HPDE6-E6E7 (cell line): ENCODE data around the gene RRP8.

Experiments used
- DNase-seq: peaks from one replicate; pipeline ENCODE4 v3.0.0; 2011; ENCODE audit warnings: missing footprints; ENCODE audit errors: extremely low spot score

RRP8 gene

GRCh38 chr11:6601041-6601461 is 2.4 kb downstream of the RRP8 start:
- DNase-seq: no peak

GRCh38 chr11:6599881-6600390 is 3.5 kb downstream of the RRP8 start:
- no peak for DNase-seq

- no peak for DNase-seq
Measured at GRCh38 chr11:6599449-6599848, 4.0 kb downstream of the RRP8 start.

- no peak for DNase-seq
Measured at GRCh38 chr11:6598555-6598954, 4.9 kb downstream of the RRP8 start.

- no peak for DNase-seq
Measured at GRCh38 chr11:6596239-6596877, 7.1 kb downstream of the RRP8 start.

- no peak for DNase-seq
Measured at GRCh38 chr11:6594142-6594768, 9.2 kb downstream of the RRP8 start.

- DNase-seq: no peak
Measured at GRCh38 chr11:6588018-6588417, 15.4 kb downstream of the RRP8 start.

GRCh38 chr11:6587360-6587953 is 16.0 kb downstream of the RRP8 start:
- no peak for DNase-seq

- DNase-seq: no peak
Measured at GRCh38 chr11:6586434-6587359, 16.7 kb downstream of the RRP8 start.

GRCh38 chr11:6584528-6584927 is 18.9 kb downstream of the RRP8 start:
- no peak for DNase-seq

GRCh38 chr11:6583584-6583983 is 19.8 kb downstream of the RRP8 start:
- no peak for DNase-seq

- DNase-seq: no peak
Measured at GRCh38 chr11:6579681-6580080, 23.7 kb downstream of the RRP8 start.

- no peak for DNase-seq
Measured at GRCh38 chr11:6578134-6578533, 25.3 kb downstream of the RRP8 start.

GRCh38 chr11:6576471-6577373 is 26.7 kb downstream of the RRP8 start:
- no peak for DNase-seq

GRCh38 chr11:6574816-6575715 is 28.4 kb downstream of the RRP8 start:
- DNase-seq: no peak

- no peak for DNase-seq
Measured at GRCh38 chr11:6572215-6572614, 31.2 kb downstream of the RRP8 start.

- no peak for DNase-seq
Measured at GRCh38 chr11:6571434-6572008, 31.9 kb downstream of the RRP8 start.

GRCh38 chr11:6570691-6571427 is 32.6 kb downstream of the RRP8 start:
- no peak for DNase-seq

- no peak for DNase-seq
Measured at GRCh38 chr11:6569706-6570105, 33.7 kb downstream of the RRP8 start.
